OCI-LY7 (cell line): ENCODE data around the gene FCHSD2. TPM values are rescaled to one million over a fixed set of nuclear protein-coding genes. Genes with fewer than 3 reads are reported as not detected.

ENCODE experiments used
- BruUV-seq: library from RNA; stranded (reverse); fragments of 400-500 nt; replicated peaks from 2 replicates; lab custom pipeline; 2021; lab: Mats Ljungman, UMichigan
- CTCF ChIA-PET: fragments of 300-600 bp; sonication (Branson Sonifier 250); formaldehyde crosslinking; loops from one replicate; lab custom pipeline; 2022; ENCODE audit warnings: antibody characterized with exemption; ENCODE audit not compliant: unreplicated experiment; lab: Charles Lee
- POLR2A ChIA-PET: fragments of 300-600 bp; sonication (Branson Sonifier 250); formaldehyde crosslinking; loops from one replicate; lab custom pipeline; 2022; ENCODE audit warnings: antibody characterized with exemption; lab: Charles Lee
- DNase-seq: peaks from one replicate; pipeline ENCODE4 v3.0.0-alpha.2; 2015; ENCODE audit warnings: low spot score
- H2AFZ ChIP-seq: fragments of 200-600 bp; sonication (generic), shearing (Covaris generic); 2 replicates; pipeline ENCODE4 v1.6.1; 2014; ENCODE audit warnings: mild to moderate bottlenecking, antibody characterized with exemption, low read length, moderate library complexity
- H3K27ac ChIP-seq: fragments of 200-600 bp; sonication (generic); 2 replicates; pipeline ENCODE4 v1.5.1; 2014; ENCODE audit warnings: mixed run types, low read depth, mild to moderate bottlenecking, moderate library complexity, low read length, inconsistent platforms; ENCODE audit not compliant: poor library complexity, severe bottlenecking
- H3K36me3 ChIP-seq: fragments of 200-600 bp; sonication (generic); 2 replicates; pipeline ENCODE4 v1.6.1; 2014; ENCODE audit warnings: mild to moderate bottlenecking, antibody characterized with exemption, low read length, moderate library complexity, mixed read lengths; ENCODE audit not compliant: insufficient read depth
- H3K4me1 ChIP-seq: fragments of 200-600 bp; sonication (generic); 2 replicates; pipeline ENCODE4 v1.5.1; 2014; ENCODE audit warnings: mild to moderate bottlenecking, low read length; ENCODE audit not compliant: insufficient read depth, poor library complexity, severe bottlenecking
- H3K4me2 ChIP-seq: fragments of 200-600 bp; sonication (generic); 2 replicates; pipeline ENCODE4 v1.6.1; 2014; ENCODE audit warnings: mild to moderate bottlenecking, low read length
- H3K4me3 ChIP-seq: fragments of 200-600 bp; sonication (generic); 2 replicates; pipeline ENCODE4 v1.5.1; 2014; ENCODE audit warnings: mild to moderate bottlenecking, low read depth, low read length; ENCODE audit not compliant: poor library complexity, severe bottlenecking
- H3K79me2 ChIP-seq: fragments of 200-600 bp; sonication (generic); 2 replicates; pipeline ENCODE4 v1.6.1; 2016; ENCODE audit warnings: low read depth, mild to moderate bottlenecking, low read length, moderate library complexity, mixed read lengths; ENCODE audit not compliant: insufficient read depth
- H3K9me2 ChIP-seq: fragments of 200-600 bp; sonication (generic); 2 replicates; pipeline ENCODE4 v1.6.1; 2016; ENCODE audit warnings: mild to moderate bottlenecking, low read length, mixed read lengths; ENCODE audit not compliant: insufficient read depth
- H3K9me3 ChIP-seq: fragments of 200-600 bp; sonication (generic); 2 replicates; pipeline ENCODE4 v1.6.1; 2014; ENCODE audit warnings: mild to moderate bottlenecking, mixed run types, low read length, mixed read lengths
- H4K20me1 ChIP-seq: fragments of 200-600 bp; sonication (generic); 2 replicates; pipeline ENCODE4 v1.6.1; 2014; ENCODE audit warnings: mild to moderate bottlenecking, antibody characterized with exemption, low read length, moderate library complexity, mixed read lengths; ENCODE audit not compliant: insufficient read depth
- EZH2phosphoT487 ChIP-seq: fragments of 200-600 bp; sonication (generic); IDR thresholded peaks from 2 replicates; pipeline ENCODE4 v1.6.1; 2018; ENCODE audit warnings: low read depth, borderline replicate concordance, mild to moderate bottlenecking, mixed run types, antibody characterized with exemption, low read length, moderate library complexity, mixed read lengths
- intact Hi-C: fragments of 100-400 bp; cut with micrococcal nuclease; formaldehyde crosslinking; loops from one replicate; pipeline ENCODE4 v1.10.0; 2022; ENCODE audit not compliant: unreplicated experiment
- total RNA-seq, 2 experiments: library from RNA; depleted of rRNA in 1 of 2; stranded (reverse); fragments of >200 nt in 1 of 2; shearing (Covaris generic) in 1 of 2; gene quantifications; 2 replicates each; pipeline ENCODE4 v1.2.3, GENCODE V29; 2014 to 2022
- TF ChIP-seq, protein P1 (sequence below): fragments of 200-600 bp; sonication (generic); conservative IDR thresholded peaks from 2 replicates; pipeline ENCODE4 v1.5.1; 2014; ENCODE audit warnings: mild to moderate bottlenecking, antibody characterized with exemption, low read length, moderate library complexity, mixed read lengths

The FCHSD2 gene
- total RNA-seq, 2 experiments from 2014 or later, result 39.0 to 147 TPM

- BruUV-seq, result no TSS peak
- H3K4me1 ChIP-seq, result no peaks in the 10 kb centered on the region
- no peak for DNase-seq
- ChIA-PET CTCF (no interaction called here), POLR2A (interaction anchor here (1.6 kb wide), 1 partner anchor 46 kb away, joined by 4 read pairs; no protein-coding TSS in a partner anchor)
- H3K79me2 ChIP-seq, result peaks cover 100% of the 10 kb centered on the region
- H4K20me1 ChIP-seq, result 0 out of 2 replicates have a peak, but pooled peaks cover 10% of the 10 kb centered on the region
- H3K9me3 ChIP-seq, result no peaks in the 10 kb centered on the region; the same call in 1 of the 2 replicates
- H3K4me3 ChIP-seq, result no peak overlapping the region
- intact Hi-C loops, result no loop called here
- H3K36me3 ChIP-seq, result peaks cover 96% of the 10 kb centered on the region
- H3K27ac ChIP-seq, result no peak overlapping the region
- no peak for TF ChIP-seq EZH2phosphoT487
- TF ChIP-seq, protein P1, sequence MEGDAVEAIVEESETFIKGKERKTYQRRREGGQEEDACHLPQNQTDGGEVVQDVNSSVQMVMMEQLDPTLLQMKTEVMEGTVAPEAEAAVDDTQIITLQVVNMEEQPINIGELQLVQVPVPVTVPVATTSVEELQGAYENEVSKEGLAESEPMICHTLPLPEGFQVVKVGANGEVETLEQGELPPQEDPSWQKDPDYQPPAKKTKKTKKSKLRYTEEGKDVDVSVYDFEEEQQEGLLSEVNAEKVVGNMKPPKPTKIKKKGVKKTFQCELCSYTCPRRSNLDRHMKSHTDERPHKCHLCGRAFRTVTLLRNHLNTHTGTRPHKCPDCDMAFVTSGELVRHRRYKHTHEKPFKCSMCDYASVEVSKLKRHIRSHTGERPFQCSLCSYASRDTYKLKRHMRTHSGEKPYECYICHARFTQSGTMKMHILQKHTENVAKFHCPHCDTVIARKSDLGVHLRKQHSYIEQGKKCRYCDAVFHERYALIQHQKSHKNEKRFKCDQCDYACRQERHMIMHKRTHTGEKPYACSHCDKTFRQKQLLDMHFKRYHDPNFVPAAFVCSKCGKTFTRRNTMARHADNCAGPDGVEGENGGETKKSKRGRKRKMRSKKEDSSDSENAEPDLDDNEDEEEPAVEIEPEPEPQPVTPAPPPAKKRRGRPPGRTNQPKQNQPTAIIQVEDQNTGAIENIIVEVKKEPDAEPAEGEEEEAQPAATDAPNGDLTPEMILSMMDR, result no peak
- no peaks in the 10 kb centered on the region for H3K9me2 ChIP-seq
- no peak overlapping the region for H3K4me2 ChIP-seq
- H2AFZ ChIP-seq, result no peak overlapping the region
Measured at GRCh38 chr11:73095613-73096012, 46.5 kb downstream of the FCHSD2 start.

DNA sequence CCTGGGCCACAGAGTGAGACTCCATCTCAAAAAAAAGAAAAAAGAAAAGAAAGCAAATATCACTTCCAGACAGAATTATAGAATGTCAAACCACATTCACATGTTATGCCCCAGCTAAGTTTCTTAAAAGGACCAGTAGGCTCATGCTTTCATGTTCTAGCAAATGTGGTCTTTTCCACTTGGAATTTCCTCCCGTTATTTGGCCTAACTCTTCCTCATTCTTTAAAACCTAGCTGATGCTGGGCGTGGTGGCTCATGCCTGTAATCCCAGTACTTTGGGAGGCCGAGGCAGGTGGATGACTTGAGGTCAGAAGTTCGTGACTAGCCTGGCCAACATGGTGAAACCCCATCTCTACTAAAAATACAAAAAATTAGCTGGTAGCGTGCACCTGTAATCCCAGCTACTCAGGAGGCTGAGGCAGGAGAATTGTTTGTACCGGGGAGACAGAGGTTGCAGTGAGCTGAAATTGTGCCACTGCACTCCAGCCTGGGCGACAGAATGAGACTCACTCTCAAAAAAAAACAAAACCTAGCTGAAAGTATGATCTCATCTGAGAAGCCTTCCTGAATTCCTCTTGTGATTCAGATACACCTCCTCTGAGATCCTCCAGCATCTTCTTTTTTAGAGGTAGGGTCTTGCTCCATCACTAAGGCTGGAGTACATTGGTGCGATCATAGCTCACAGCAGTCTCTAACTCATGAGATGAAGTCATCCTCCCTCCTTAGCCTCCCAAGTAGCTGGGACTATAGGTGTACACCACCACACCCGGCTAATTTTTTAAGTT, 50.4 kb downstream of the FCHSD2 start:
- DNase-seq, result no peak

More for the DNA sequence above, 50.4 kb downstream of the FCHSD2 start:
- Histone ChIP-seq H3K27ac (no peak overlapping the region), H3K9me2 (no peaks in the 10 kb centered on the region), H3K9me3 (no peaks in the 10 kb centered on the region; the same call in 1 of the 2 replicates), H3K4me3 (no peak overlapping the region), H3K79me2 (peaks cover 100% of the 10 kb centered on the region), H3K36me3 (peaks cover 87% of the 10 kb centered on the region), H4K20me1 (peaks cover 17% of the 10 kb centered on the region; the same call in 1 of the 2 replicates), H3K4me1 (peaks cover 19% of the 10 kb centered on the region), H3K4me2 (no peak overlapping the region), H2AFZ (no peak overlapping the region)
- ChIA-PET CTCF (no interaction called here), POLR2A (interaction anchor here (1.2 kb wide), 1 partner anchor 13 kb away, joined by 4 read pairs; no protein-coding TSS in a partner anchor)
- no peak for TF ChIP-seq EZH2phosphoT487
- TF ChIP-seq, protein P1, result no peak
- BruUV-seq, result no TSS peak
- intact Hi-C loops, result no loop called here
